ENCODE measurements around the gene MPRIP. TPM values are rescaled to one million over a fixed set of nuclear protein-coding genes. Genes with fewer than 3 reads are reported as not detected.
A peak's percentile ranks its signal among the peaks of the same experiment; 100 is the strongest.
"Not testable (repeated sequence)": the region's sequence is repeated elsewhere in the genome, so short reads cannot be mapped to it uniquely, and the experiment has no call there.

Gene MPRIP
- total RNA-seq, 1 donor from 2014 or later = 94.8 TPM

DNA sequence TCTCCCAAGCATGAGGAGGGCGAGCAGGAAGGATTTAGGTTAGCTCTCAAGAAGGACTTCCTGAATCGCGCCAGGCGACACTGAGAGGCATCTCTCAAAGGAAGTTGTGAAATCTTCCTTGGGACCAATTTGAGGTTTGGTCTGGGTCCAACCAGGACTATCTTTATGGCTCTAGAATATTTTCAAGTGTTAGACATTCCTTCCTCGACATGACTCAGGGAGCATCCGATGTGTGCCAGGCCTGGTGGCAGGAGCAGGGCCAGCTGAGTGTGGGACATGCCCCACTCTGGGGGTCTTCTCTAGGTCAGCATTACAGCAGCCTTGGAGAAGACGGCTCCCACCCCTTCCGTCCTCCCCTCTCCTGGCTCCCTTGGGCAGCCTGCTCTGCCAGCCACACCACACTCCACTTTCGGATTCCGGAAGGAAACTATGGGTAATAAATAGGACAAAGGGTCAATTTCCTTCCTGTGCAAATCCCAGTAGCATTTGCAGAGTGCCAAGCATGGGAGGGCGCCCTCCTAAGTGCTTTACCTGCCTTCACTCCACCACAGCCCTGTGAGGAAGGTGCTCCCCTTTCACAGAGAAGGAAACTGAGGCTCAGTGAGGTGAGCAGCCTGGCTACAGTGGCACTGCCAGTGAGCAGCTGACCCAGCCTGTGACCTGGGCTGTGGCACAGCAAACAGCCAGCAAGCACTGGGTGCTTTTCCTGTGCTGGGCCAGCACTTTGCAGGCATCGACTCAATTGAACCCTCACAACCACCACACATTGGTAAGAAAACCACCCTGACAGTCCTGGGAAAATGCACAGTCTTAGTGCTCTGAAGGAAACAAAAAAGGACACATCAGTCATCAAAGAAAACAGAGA lies 31.0 kb upstream of the MPRIP start:
- DNase-seq (ENCODE audit: low read depth in 2 of 2) = peak in 1 of 2 donors; percentile 23

DNA sequence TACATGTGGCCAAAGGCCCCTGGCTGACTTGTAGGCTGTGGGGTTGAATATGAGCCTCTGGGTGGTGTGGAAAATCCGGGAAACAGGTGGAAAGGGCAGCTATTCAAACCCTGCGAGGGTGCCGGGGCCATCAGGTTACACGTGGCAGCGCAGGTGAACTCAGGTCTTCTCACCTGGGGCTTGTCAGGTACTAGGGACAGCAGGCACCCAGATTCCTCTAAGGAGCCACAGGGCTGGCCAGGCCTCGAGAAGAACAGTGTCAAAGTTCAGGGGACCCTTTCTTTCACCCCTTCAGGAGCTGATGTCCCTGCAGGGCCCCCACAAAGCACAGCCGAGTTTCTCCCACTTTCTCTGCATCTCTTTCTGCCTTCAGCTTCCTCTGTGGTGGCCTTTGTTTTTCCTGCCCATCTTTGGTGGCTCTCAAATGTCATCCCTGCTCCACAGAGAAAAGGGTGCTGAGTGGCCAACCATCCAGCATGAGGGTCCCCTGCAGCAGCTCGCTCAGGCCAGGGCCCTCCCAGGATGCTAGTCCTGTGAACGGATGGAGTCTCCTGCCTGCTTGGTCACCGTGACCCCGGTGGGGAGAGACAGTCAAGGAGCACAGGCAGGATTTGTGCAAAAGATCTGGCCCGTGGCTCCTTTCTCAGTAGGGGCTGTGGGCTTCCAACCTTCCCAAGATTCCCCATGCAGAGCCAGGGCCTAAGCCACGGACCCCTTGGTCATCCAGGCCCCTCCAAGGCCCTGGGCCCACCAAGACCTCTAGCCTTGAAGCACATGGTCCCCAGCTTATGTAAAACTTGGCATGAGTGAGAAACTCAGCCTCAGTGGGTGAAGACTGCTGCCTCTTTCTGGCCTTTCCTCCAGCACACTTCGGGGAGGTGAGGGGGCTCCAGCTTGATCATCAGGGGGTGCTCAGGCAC lies 28.2 kb upstream of the MPRIP start:
- not testable (repeated sequence) for DNase-seq (ENCODE audit: low read depth in 2 of 2)

- peak in 1 of 2 donors; percentile 44 for DNase-seq (ENCODE audit: low read depth in 2 of 2)
Observed at GRCh38 chr17:17014748-17015124, 27.5 kb upstream of the MPRIP start.

GRCh38 chr17:17015230-17015629 lies 27.0 kb upstream of the MPRIP start:
- no peak for DNase-seq (ENCODE audit: low read depth in 2 of 2)

DNA sequence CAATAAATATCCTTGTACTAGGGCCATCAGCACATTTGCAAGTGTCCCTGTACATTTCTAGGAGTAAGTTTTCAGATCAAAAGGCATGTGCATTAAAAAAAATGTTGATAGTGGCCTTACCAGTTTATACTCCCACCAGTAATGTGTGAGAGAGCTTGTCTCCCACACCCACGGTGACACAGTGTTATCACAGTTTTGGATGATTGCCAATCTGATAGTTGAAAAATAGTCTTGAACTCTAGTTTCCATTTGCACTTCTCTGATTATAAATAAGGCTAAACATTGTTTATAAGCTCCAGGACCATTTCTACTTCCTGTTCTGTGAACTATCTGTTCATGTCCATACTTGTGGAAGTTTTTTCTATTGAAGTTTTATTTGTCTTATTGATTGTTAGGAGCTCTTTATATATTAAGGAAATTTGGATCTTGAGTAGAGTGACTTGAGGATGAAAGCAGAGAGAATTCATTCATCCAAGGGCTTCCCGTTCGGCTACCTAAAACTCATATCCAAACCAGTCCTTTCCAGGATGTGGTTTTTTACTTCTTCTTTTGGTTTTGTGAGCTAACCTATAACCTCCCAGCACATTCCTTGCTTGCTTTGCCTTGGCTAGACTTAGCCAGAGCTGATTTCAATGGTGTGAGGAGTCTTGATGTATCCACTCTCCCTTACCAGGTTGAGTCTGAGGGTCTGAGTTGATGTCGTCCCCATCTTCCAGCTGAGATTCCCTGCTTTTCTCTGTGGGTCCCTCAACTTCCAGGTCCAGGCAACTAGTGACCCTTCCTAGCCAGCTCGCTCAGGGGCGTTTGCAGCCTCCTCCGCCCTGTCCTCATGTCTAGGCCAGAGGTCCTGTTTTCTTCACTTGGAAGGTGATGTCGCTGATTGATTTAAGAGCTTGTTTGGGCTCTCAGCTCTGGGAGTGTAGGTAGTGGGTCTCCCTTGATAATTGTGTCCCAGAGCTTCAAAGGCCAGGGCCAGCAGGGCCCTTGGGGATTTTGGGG lies 25.8 kb upstream of the MPRIP start:
- peak in 1 of 2 donors; percentile 14 for DNase-seq (ENCODE audit: low read depth in 2 of 2)

DNA sequence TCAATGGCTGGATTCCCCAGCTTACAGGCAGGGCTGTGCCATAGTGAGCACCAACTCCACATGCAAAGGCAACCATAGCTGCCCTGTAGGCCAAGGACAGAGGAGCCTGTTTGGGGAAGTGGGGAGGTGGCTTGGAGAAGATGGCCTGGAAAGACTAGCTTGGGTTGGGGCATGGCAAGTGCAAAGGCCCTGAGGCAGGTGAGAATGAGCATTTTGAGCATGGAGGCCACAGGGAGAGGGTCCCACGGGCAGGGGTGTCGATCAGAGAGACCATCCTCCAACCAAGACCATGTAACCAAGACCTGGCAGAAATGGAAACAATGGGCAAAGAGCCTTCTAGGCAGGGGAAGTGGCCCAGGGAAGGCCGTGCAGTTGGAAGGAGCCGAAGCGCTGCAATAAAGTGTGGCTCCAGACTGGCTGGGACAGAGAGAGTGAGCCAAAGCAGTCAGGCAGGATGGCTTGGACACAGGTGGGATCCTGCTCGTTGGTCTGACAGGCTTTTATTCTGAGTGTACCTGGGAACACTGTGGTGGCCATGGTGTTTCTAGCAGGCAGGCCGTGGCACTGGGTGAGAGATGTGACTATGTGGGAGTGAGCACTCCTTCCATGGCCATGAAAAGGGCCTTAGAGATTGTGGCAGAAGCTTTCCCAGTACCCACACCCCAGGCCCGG lies 24.8 kb upstream of the MPRIP start:
- no peak for DNase-seq (ENCODE audit: low read depth in 2 of 2)

DNA sequence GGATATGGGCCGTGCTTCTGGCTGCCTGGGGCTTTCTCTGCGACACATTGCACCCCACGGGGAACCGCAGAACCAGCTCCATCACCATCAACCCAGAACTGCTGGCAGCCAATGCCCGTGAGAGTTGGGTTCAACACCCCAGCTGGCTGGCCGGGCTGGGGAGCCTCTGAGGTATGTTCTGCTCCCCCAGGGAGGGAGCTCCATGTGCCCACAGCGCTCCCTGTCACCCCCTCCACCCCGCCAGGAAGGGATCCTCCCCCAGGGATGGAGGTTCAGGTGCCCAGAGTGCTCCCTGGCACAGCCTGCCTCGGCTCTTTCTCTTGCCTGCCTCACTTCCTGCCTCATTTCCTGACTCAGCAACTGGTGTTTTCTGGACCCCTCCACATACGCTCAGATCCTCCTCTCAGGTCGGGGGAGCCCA lies 24.2 kb upstream of the MPRIP start:
- no peak for DNase-seq (ENCODE audit: low read depth in 2 of 2)

GRCh38 chr17:17018612-17019429 lies 23.4 kb upstream of the MPRIP start:
- no peak for DNase-seq (ENCODE audit: low read depth in 2 of 2)

GRCh38 chr17:17019430-17019762 lies 22.9 kb upstream of the MPRIP start:
- no peak for DNase-seq (ENCODE audit: low read depth in 2 of 2)

DNA sequence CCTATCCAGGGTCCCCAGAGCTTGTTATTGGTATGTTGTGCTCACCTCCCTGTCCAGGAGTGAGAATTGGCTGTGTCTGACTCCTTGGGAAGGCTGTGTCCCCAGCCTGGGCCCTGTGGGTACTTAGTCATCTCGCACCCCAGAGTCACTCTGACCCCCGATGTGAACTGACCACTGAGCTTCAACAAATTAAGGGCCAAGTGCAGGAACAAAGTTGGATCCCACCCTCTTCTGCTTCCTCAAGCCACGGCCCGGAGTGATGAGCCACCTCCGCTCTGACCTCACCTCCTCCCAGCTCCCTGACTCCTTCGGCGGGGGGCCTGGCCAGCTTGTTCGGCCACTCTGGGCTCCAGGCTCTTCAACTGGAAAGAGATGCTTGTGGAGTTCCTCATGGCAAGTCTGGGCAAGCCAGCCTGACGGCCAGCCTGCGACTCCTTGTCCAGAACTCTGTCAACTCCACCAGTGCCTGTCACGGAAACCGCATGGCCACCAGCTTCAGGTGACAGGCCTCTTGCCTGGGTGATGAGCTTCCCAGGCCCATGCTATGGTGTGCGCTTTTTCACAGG lies 22.3 kb upstream of the MPRIP start:
- peak in 1 of 2 donors; percentile 20 for DNase-seq (ENCODE audit: low read depth in 2 of 2)

DNA sequence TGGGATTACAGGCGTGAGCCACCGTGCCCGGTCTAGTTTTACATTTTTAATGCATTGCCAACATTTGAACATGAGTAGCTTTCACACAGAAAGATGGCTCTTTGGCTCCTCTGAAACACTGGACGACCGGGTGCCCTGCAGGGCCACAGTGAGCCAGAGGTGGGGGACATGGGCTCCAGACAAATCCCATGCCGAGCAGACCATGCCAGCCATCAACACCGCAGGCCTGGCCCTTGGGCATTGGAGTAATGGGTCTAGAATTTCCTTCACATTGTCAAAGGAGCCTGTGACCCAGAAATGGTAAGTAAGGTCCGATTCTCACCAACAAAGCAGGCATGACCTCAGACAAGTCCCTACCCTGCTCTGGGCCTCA lies 21.4 kb upstream of the MPRIP start:
- no peak for DNase-seq (ENCODE audit: low read depth in 2 of 2)

- DNase-seq (ENCODE audit: low read depth in 2 of 2) = no peak
Observed at GRCh38 chr17:17021194-17021863, 20.9 kb upstream of the MPRIP start.

DNA sequence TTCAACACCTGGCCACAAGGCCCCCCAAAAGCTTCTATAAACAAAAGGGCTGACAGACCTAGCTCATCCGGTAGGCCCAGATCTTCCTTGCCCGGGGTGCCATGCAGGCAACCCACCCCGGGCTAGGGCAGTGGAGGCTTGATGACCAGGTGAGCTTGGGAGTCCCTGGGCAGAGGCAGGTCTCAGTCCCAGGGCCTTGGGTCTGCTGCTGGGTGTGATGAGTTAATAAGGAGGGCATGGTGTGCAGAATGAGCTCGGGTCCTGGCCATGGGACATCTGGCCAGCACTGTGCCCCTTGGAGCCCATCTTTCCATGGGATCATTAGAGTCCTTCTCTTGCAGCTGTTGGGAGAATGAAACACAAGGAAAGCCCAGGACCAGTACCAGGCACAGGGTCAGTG lies 20.2 kb upstream of the MPRIP start:
- no peak for DNase-seq (ENCODE audit: low read depth in 2 of 2)

DNA sequence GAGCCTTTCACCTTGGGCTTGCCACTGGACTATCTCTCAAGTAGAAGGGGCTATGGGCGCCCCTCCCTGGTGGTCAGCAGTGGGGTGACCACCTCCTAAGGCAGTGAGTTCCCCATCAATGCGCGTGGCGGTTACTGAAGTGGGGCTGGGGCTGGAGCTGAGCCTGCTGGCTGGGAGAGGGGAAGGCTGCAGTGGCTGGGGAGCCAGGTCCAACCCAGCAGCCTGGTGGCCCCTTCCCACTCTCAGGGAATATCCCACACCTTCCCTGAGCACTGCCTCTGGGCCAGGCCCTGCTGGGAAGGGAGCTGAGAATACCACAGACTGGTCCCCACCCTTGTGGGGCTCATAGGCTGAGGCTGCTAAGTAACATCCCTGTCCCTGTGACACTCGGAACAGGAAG lies 19.8 kb upstream of the MPRIP start:
- DNase-seq (ENCODE audit: low read depth in 2 of 2) = no peak

- DNase-seq (ENCODE audit: low read depth in 2 of 2) = no peak
Observed at GRCh38 chr17:17024778-17025300, 17.4 kb upstream of the MPRIP start.

DNA sequence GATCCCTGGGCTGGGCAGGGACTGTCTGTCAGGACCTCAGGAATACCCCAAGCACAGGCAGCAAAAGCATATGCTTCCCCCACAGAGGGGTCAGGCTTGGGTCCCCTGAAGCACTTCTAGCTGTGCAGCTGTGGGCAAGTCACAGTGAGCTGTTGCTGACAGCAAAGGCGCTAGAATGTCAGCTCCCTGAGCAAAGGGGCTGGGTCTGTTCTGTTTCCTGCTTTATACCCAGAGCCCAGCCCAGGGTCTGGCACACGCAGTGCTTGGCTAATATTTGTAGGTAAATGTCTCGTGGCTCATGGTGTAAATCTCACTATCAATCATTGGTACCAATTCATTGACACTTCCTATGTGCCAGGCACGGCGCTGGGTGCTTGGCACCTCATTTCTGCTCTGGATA lies 16.6 kb upstream of the MPRIP start:
- no peak for DNase-seq (ENCODE audit: low read depth in 2 of 2)

GRCh38 chr17:17026163-17026562 lies 16.1 kb upstream of the MPRIP start:
- DNase-seq (ENCODE audit: low read depth in 2 of 2) = no peak

- no peak for DNase-seq (ENCODE audit: low read depth in 2 of 2)
Observed at GRCh38 chr17:17027442-17028058, 14.7 kb upstream of the MPRIP start.
